GM23338 (cell line): ENCODE measurements around the gene RABL6. TPM values are rescaled to one million over a fixed set of nuclear protein-coding genes. Genes with fewer than 3 reads are reported as not detected.
A peak's percentile ranks its signal among the peaks of the same experiment; 100 is the strongest.

ENCODE experiments used
- ATAC-seq: fragments of 200-7000 bp; cut with Tn5 transposase; 3 replicates; pipeline ENCODE4 v1.9.1; 2020
- DNase-seq: peaks from one replicate; pipeline ENCODE4 v3.0.0-alpha.2; 2015; ENCODE audit warnings: low spot score
- H2AFZ ChIP-seq: fragments of 200-600 bp; sonication (generic); 2 replicates; pipeline ENCODE4 v1.8.0; 2016; ENCODE audit warnings: antibody characterized with exemption, mild to moderate bottlenecking, moderate library complexity
- H3F3A ChIP-seq: fragments of 200-600 bp; sonication (generic); replicated peaks from 2 replicates; pipeline ENCODE4 v1.8.0; 2017; ENCODE audit warnings: antibody characterized with exemption, mixed run types, low read depth
- H3K27ac ChIP-seq: fragments of 200-600 bp; sonication (generic); 2 replicates; pipeline ENCODE4 v1.6.1; 2016; ENCODE audit warnings: low read depth
- H3K27me3 ChIP-seq: fragments of 200-600 bp; sonication (generic); 2 replicates; pipeline ENCODE4 v1.8.0; 2016; ENCODE audit warnings: mild to moderate bottlenecking, mixed run types, moderate library complexity; ENCODE audit not compliant: insufficient read depth
- H3K36me3 ChIP-seq: fragments of 200-600 bp; sonication (generic); 2 replicates; pipeline ENCODE4 v1.8.0; 2016; ENCODE audit warnings: mild to moderate bottlenecking; ENCODE audit not compliant: insufficient read depth
- H3K4me1 ChIP-seq: fragments of 200-600 bp; sonication (generic); 2 replicates; pipeline ENCODE4 v1.8.0; 2016; ENCODE audit warnings: mild to moderate bottlenecking, moderate library complexity; ENCODE audit not compliant: insufficient read depth
- H3K4me2 ChIP-seq: fragments of 200-600 bp; sonication (generic); 2 replicates; pipeline ENCODE4 v1.7.1; 2017; ENCODE audit warnings: mixed run types
- H3K4me3 ChIP-seq: fragments of 200-600 bp; sonication (generic); 2 replicates; pipeline ENCODE4 v1.6.1; 2016; ENCODE audit warnings: mixed run types
- H3K79me2 ChIP-seq: fragments of 200-600 bp; sonication (generic); replicated peaks from 2 replicates; pipeline ENCODE4 v1.8.0; 2017; ENCODE audit warnings: mild to moderate bottlenecking; ENCODE audit not compliant: insufficient read depth
- H3K9me2 ChIP-seq: fragments of 200-600 bp; sonication (generic); 2 replicates; pipeline ENCODE4 v1.8.0; 2017; ENCODE audit not compliant: insufficient read depth
- H4K20me1 ChIP-seq: fragments of 200-600 bp; sonication (generic); replicated peaks from 2 replicates; pipeline ENCODE4 v1.8.0; 2017; ENCODE audit warnings: mild to moderate bottlenecking; ENCODE audit not compliant: insufficient read depth
- H3K27ac Mint-ChIP-seq: 2 replicates; pipeline ENCODE4 v1.8.0; 2020; ENCODE audit warnings: inconsistent platforms, mild to moderate bottlenecking, moderate library complexity, mixed read lengths
- H3K27me3 Mint-ChIP-seq: 3 replicates; pipeline ENCODE4 v1.8.0; 2022; ENCODE audit warnings: low read depth, mild to moderate bottlenecking, moderate library complexity, mixed read lengths, inconsistent platforms; ENCODE audit not compliant: insufficient read depth, poor library complexity
- H3K36me3 Mint-ChIP-seq: 3 replicates; pipeline ENCODE4 v1.8.0; 2021; ENCODE audit warnings: low read depth, mild to moderate bottlenecking, inconsistent platforms, moderate library complexity, mixed read lengths
- H3K4me1 Mint-ChIP-seq: 3 replicates; pipeline ENCODE4 v1.8.0; 2020; ENCODE audit warnings: mild to moderate bottlenecking, inconsistent platforms, mixed read lengths
- H3K4me3 Mint-ChIP-seq: 3 replicates; pipeline ENCODE4 v1.8.0; 2021; ENCODE audit warnings: moderate library complexity, mild to moderate bottlenecking, inconsistent platforms, mixed read lengths
- H3K9me3 Mint-ChIP-seq: 3 replicates; pipeline ENCODE4 v1.8.0; 2020; ENCODE audit warnings: moderate library complexity, mild to moderate bottlenecking, inconsistent platforms, mixed read lengths
- EZH2phosphoT487 ChIP-seq: fragments of 200-600 bp; sonication (generic); IDR thresholded peaks from one replicate; pipeline ENCODE4 v1.8.1; 2018; ENCODE audit warnings: antibody characterized with exemption; ENCODE audit not compliant: unreplicated experiment
- STAT1 ChIP-seq: IDR thresholded peaks from one replicate; pipeline ENCODE4 v1.6.1; 2016; ENCODE audit warnings: antibody characterized with exemption; ENCODE audit not compliant: unreplicated experiment
- ZNF331 ChIP-seq: fragments of 250-450 bp; sonication (Bioruptor Pico); IDR thresholded peaks from 2 replicates; pipeline ENCODE4 v1.5.0; 2020; ENCODE audit warnings: low read depth, mild to moderate bottlenecking, moderate library complexity
- polyA plus RNA-seq: library from polyadenylated mRNA; unstranded; fragments of >200 nt; fragmentation: Nextera tagmentation; extraction: Ambion mirVana; gene quantifications from 2 replicates; pipeline ENCODE4 v1.2.1, GENCODE V29; 2016
- total RNA-seq: library from RNA; depleted of rRNA; stranded (reverse); fragments of >200 nt; shearing (Covaris generic); gene quantifications from 2 replicates; pipeline ENCODE4 v1.2.3, GENCODE V29; 2014
- TF ChIP-seq, protein P1 (sequence below), 2 experiments: fragments of 200-600 bp in 1 of 2; sonication (generic) in 1 of 2; conservative IDR thresholded peaks; 2 replicates each; pipeline versions ENCODE4 v1.5.1 to v1.6.1; 2016 to 2017; ENCODE audit warnings: antibody characterized with exemption in 2 of 2, low read depth in 2 of 2, mild to moderate bottlenecking in 2 of 2, moderate library complexity in 1 of 2
- TF ChIP-seq, protein P2 (sequence below): fragments of 250-450 bp; sonication (Bioruptor Pico); IDR thresholded peaks from 2 replicates; pipeline ENCODE4 v1.5.0; 2020; ENCODE audit warnings: mild to moderate bottlenecking, moderate library complexity

RABL6 gene
- total and polyA plus RNA-seq, 2 experiments from 2014 or later: 59.1 to 127 TPM

GRCh38 chr9:136853596-136854112 lies 45.9 kb downstream of the RABL6 start:
- no peak overlapping the region for H3K27ac Mint-ChIP-seq
- ATAC-seq (no peak), DNase-seq (no peak)
- H3K4me3 Mint-ChIP-seq: no peak overlapping the region
- no peak overlapping the region for H3K4me2 ChIP-seq
- H3K27ac ChIP-seq: no peak overlapping the region
- TF ChIP-seq, protein P1, sequence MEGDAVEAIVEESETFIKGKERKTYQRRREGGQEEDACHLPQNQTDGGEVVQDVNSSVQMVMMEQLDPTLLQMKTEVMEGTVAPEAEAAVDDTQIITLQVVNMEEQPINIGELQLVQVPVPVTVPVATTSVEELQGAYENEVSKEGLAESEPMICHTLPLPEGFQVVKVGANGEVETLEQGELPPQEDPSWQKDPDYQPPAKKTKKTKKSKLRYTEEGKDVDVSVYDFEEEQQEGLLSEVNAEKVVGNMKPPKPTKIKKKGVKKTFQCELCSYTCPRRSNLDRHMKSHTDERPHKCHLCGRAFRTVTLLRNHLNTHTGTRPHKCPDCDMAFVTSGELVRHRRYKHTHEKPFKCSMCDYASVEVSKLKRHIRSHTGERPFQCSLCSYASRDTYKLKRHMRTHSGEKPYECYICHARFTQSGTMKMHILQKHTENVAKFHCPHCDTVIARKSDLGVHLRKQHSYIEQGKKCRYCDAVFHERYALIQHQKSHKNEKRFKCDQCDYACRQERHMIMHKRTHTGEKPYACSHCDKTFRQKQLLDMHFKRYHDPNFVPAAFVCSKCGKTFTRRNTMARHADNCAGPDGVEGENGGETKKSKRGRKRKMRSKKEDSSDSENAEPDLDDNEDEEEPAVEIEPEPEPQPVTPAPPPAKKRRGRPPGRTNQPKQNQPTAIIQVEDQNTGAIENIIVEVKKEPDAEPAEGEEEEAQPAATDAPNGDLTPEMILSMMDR (conservative IDR thresholded peaks at IDR 0.05; ENCODE audit: low read depth in 2 of 2): peak in 1 of 2 experiments; percentile 18; a peak in 1 of 4 replicates
- no peak for TF ChIP-seq EZH2phosphoT487
- H3K27me3 Mint-ChIP-seq: peaks cover 7% of the 10 kb centered on the region
- H2AFZ ChIP-seq: no peak overlapping the region
- no peaks in the 10 kb centered on the region for H3K9me2 ChIP-seq
- 0 out of 2 replicates have a peak, but pooled peaks cover 3% of the 10 kb centered on the region for H4K20me1 ChIP-seq
- H3F3A ChIP-seq: no peaks in the 10 kb centered on the region
- no peaks in the 10 kb centered on the region; the same call in 1 of the 2 replicates for H3K36me3 ChIP-seq
- H3K79me2 ChIP-seq: no peaks in the 10 kb centered on the region
- H3K4me1 Mint-ChIP-seq: no peaks in the 10 kb centered on the region; the same call in 2 of the 3 replicates
- peaks cover 2% of the 10 kb centered on the region; the same call in 2 of the 3 replicates for H3K36me3 Mint-ChIP-seq
- H3K9me3 Mint-ChIP-seq: no peaks in the 10 kb centered on the region
- H3K4me3 ChIP-seq: no peak overlapping the region
- H3K4me1 ChIP-seq: no peaks in the 10 kb centered on the region; the same call in 1 of the 2 replicates
- no peaks in the 10 kb centered on the region for H3K27me3 ChIP-seq

DNA sequence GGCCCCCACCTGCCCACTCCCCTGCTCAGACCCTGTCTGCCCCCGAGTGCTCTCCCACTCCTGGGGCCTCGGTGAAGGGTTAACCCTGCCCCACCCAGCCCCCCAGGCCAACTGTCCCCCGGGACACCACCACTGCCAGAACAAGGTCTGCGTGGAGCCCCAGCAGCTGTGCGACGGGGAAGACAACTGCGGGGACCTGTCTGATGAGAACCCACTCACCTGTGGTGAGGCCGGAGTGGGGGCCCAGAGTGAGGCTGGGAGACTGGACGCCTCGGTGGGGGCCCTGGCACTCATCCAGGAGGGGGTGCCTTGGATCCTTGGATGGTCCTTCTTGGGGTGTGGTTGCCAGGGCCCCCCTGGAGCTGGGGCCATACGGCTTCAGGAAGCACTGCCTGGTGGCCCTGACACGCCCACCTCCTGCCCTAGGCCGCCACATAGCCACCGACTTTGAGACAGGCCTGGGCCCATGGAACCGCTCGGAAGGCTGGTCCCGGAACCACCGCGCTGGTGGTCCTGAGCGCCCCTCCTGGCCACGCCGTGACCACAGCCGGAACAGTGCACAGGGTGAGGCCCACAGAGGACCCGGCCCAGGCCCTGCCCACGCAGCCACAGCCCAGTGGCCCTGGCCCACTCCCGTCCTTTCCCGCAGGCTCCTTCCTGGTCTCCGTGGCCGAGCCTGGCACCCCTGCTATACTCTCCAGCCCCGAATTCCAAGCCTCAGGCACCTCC lies 46.5 kb downstream of the RABL6 start:
- Mint-ChIP-seq H3K27me3 (peaks cover 3% of the 10 kb centered on the region), H3K36me3 (peaks cover 2% of the 10 kb centered on the region; the same call in 2 of the 3 replicates), H3K9me3 (no peaks in the 10 kb centered on the region), H3K4me3 (no peak overlapping the region), H3K27ac (no peak overlapping the region), H3K4me1 (no peaks in the 10 kb centered on the region; the same call in 2 of the 3 replicates)
- no peak for DNase-seq
- Histone ChIP-seq H2AFZ (no peak overlapping the region), H3K79me2 (no peaks in the 10 kb centered on the region), H3K27ac (no peak overlapping the region), H3K4me2 (no peak overlapping the region), H3K36me3 (no peaks in the 10 kb centered on the region; the same call in 1 of the 2 replicates), H3F3A (no peaks in the 10 kb centered on the region), H3K9me2 (no peaks in the 10 kb centered on the region), H3K27me3 (no peaks in the 10 kb centered on the region), H4K20me1 (0 out of 2 replicates have a peak, but pooled peaks cover 3% of the 10 kb centered on the region), H3K4me3 (no peak overlapping the region), H3K4me1 (no peaks in the 10 kb centered on the region; the same call in 1 of the 2 replicates)
- TF ChIP-seq STAT1 (no peak), ZNF331 (CRISPR knock-in tag) (no peak), EZH2phosphoT487 (no peak)
- TF ChIP-seq, protein P2, sequence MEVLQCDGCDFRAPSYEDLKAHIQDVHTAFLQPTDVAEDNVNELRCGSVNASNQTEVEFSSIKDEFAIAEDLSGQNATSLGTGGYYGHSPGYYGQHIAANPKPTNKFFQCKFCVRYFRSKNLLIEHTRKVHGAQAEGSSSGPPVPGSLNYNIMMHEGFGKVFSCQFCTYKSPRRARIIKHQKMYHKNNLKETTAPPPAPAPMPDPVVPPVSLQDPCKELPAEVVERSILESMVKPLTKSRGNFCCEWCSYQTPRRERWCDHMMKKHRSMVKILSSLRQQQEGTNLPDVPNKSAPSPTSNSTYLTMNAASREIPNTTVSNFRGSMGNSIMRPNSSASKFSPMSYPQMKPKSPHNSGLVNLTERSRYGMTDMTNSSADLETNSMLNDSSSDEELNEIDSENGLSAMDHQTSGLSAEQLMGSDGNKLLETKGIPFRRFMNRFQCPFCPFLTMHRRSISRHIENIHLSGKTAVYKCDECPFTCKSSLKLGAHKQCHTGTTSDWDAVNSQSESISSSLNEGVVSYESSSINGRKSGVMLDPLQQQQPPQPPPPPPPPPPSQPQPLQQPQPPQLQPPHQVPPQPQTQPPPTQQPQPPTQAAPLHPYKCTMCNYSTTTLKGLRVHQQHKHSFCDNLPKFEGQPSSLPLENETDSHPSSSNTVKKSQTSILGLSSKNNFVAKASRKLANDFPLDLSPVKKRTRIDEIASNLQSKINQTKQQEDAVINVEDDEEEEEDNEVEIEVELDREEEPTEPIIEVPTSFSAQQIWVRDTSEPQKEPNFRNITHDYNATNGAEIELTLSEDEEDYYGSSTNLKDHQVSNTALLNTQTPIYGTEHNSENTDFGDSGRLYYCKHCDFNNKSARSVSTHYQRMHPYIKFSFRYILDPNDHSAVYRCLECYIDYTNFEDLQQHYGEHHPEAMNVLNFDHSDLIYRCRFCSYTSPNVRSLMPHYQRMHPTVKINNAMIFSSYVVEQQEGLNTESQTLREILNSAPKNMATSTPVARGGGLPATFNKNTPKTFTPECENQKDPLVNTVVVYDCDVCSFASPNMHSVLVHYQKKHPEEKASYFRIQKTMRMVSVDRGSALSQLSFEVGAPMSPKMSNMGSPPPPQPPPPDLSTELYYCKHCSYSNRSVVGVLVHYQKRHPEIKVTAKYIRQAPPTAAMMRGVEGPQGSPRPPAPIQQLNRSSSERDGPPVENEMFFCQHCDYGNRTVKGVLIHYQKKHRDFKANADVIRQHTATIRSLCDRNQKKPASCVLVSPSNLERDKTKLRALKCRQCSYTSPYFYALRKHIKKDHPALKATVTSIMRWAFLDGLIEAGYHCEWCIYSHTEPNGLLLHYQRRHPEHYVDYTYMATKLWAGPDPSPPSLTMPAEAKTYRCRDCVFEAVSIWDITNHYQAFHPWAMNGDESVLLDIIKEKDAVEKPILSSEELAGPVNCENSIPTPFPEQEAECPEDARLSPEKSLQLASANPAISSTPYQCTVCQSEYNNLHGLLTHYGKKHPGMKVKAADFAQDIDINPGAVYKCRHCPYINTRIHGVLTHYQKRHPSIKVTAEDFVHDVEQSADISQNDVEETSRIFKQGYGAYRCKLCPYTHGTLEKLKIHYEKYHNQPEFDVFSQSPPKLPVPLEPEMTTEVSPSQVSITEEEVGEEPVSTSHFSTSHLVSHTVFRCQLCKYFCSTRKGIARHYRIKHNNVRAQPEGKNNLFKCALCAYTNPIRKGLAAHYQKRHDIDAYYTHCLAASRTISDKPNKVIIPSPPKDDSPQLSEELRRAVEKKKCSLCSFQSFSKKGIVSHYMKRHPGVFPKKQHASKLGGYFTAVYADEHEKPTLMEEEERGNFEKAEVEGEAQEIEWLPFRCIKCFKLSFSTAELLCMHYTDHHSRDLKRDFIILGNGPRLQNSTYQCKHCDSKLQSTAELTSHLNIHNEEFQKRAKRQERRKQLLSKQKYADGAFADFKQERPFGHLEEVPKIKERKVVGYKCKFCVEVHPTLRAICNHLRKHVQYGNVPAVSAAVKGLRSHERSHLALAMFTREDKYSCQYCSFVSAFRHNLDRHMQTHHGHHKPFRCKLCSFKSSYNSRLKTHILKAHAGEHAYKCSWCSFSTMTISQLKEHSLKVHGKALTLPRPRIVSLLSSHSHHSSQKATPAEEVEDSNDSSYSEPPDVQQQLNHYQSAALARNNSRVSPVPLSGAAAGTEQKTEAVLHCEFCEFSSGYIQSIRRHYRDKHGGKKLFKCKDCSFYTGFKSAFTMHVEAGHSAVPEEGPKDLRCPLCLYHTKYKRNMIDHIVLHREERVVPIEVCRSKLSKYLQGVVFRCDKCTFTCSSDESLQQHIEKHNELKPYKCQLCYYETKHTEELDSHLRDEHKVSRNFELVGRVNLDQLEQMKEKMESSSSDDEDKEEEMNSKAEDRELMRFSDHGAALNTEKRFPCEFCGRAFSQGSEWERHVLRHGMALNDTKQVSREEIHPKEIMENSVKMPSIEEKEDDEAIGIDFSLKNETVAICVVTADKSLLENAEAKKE (CRISPR knock-in tag): no peak
- no peak for ATAC-seq
